Activated CD4-positive, alpha-beta memory T cell treated with anti-CD3 and anti-CD28 coated beads for 36 hours (primary cell): Measurements from ENCODE around the gene ALDH1A2. TPM values are rescaled to one million over a fixed set of nuclear protein-coding genes. Genes with fewer than 3 reads are reported as not detected.
A peak's percentile ranks its signal among the peaks of the same experiment; 100 is the strongest.
"Not testable (repeated sequence)": the region's sequence is repeated elsewhere in the genome, so short reads cannot be mapped to it uniquely, and the experiment has no call there.

Experiments
- CTCF ChIA-PET: fragments of 350-600 bp; sonication (Branson Sonifier 250); formaldehyde crosslinking; loops from one replicate; lab custom pipeline; 2021; ENCODE audit warnings: antibody characterized with exemption, inconsistent platforms; lab: Charles Lee
- POLR2A ChIA-PET: fragments of 350-600 bp; sonication (Branson Sonifier 250); formaldehyde crosslinking; loops from one replicate; lab custom pipeline; 2021; ENCODE audit warnings: antibody characterized with exemption; lab: Charles Lee
- DNase-seq: peaks from one replicate; pipeline ENCODE4 v3.0.0-alpha.2; 2020
- H3K27ac Mint-ChIP-seq: one replicate; pipeline ENCODE4 v1.8.0; 2021; ENCODE audit warnings: mixed read lengths
- H3K27me3 Mint-ChIP-seq: one replicate; pipeline ENCODE4 v1.8.0; 2021; ENCODE audit warnings: mixed read lengths
- H3K36me3 Mint-ChIP-seq: one replicate; pipeline ENCODE4 v1.8.0; 2021; ENCODE audit warnings: mixed read lengths
- H3K4me1 Mint-ChIP-seq: one replicate; pipeline ENCODE4 v1.8.0; 2021; ENCODE audit warnings: low read depth, mixed read lengths
- H3K4me3 Mint-ChIP-seq: one replicate; pipeline ENCODE4 v1.8.0; 2021; ENCODE audit warnings: mild to moderate bottlenecking, mixed read lengths
- H3K9me3 Mint-ChIP-seq: one replicate; pipeline ENCODE4 v1.8.0; 2021; ENCODE audit warnings: mixed read lengths
- intact Hi-C: fragments of 100-400 bp; cut with micrococcal nuclease; formaldehyde crosslinking; loops from one replicate; pipeline ENCODE4 v1.15.1; 2023
- total RNA-seq, 2 experiments: library from RNA; stranded (reverse); gene quantifications; one replicate each; pipeline ENCODE4 v1.2.3, GENCODE V29; 2021

The ALDH1A2 gene
- total RNA-seq, 2 experiments from 2014 or later = 0.19 to 0.78 TPM

- H3K4me3 Mint-ChIP-seq = no peak overlapping the region
- no peak for DNase-seq
- intact Hi-C loops = no loop called here
- no peaks in the 10 kb centered on the region for H3K36me3 Mint-ChIP-seq
- ChIA-PET CTCF (interaction anchor here (1.1 kb wide), 1 partner anchor 16 kb away, joined by 3 read pairs; no protein-coding TSS in a partner anchor), POLR2A (no interaction called here)
- H3K27ac Mint-ChIP-seq = no peak overlapping the region
- peaks cover 27% of the 10 kb centered on the region for H3K27me3 Mint-ChIP-seq
- peaks cover 2% of the 10 kb centered on the region for H3K4me1 Mint-ChIP-seq
- H3K9me3 Mint-ChIP-seq = no peaks in the 10 kb centered on the region
Observed at GRCh38 chr15:58086491-58086890, 21.0 kb upstream of the ALDH1A2 start.

GRCh38 chr15:58083526-58083925 lies 18.0 kb upstream of the ALDH1A2 start:
- H3K4me1 Mint-ChIP-seq = peaks cover 2% of the 10 kb centered on the region
- intact Hi-C loops = no loop called here
- DNase-seq = no peak
- H3K4me3 Mint-ChIP-seq = no peak overlapping the region
- ChIA-PET POLR2A (no interaction called here), CTCF (interaction anchor here (1.4 kb wide), 1 partner anchor 12 kb away, joined by 7 read pairs; no protein-coding TSS in a partner anchor)
- peaks cover 20% of the 10 kb centered on the region for H3K27me3 Mint-ChIP-seq
- no peak overlapping the region for H3K27ac Mint-ChIP-seq
- no peaks in the 10 kb centered on the region for H3K36me3 Mint-ChIP-seq
- no peaks in the 10 kb centered on the region for H3K9me3 Mint-ChIP-seq

- no peak for DNase-seq
- ChIA-PET CTCF (no interaction called here), POLR2A (no interaction called here)
- Mint-ChIP-seq H3K27ac (no peak overlapping the region), H3K4me3 (no peak overlapping the region), H3K27me3 (peaks cover 14% of the 10 kb centered on the region), H3K9me3 (no peaks in the 10 kb centered on the region), H3K4me1 (peaks cover 2% of the 10 kb centered on the region), H3K36me3 (no peaks in the 10 kb centered on the region)
- intact Hi-C loops = no loop called here
Observed at GRCh38 chr15:58081891-58082290, 16.4 kb upstream of the ALDH1A2 start.

DNA sequence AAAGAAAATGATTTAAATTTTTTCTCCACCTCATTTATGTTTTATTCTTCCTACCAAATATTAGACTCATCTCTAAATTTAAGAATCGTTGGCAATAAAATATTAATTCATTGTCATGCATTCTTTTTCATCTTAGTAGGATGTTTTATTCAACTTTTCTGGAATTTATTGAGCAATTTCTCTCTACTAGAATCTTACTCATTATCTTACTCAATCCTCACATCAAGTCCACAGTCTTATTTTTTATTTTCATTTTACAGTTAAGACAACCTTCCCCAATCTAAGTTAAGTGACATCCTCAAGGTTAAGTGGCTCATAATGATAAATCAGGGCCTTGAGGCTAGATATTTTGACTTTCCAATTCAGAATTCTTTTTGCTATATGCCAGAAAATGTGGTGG lies 15.9 kb upstream of the ALDH1A2 start:
- POLR2A ChIA-PET = no interaction called here
- DNase-seq = no peak
- intact Hi-C loops = no loop called here
- Mint-ChIP-seq H3K36me3 (no peaks in the 10 kb centered on the region), H3K27me3 (peaks cover 10% of the 10 kb centered on the region), H3K4me1 (no peaks in the 10 kb centered on the region), H3K4me3 (no peak overlapping the region), H3K9me3 (no peaks in the 10 kb centered on the region), H3K27ac (no peak overlapping the region)
- CTCF ChIA-PET = no interaction called here

- CTCF ChIA-PET, H3K27ac Mint-ChIP-seq, H3K9me3 Mint-ChIP-seq, H3K4me1 Mint-ChIP-seq, POLR2A ChIA-PET, H3K36me3 Mint-ChIP-seq, DNase-seq, H3K4me3 Mint-ChIP-seq, H3K27me3 Mint-ChIP-seq, intact Hi-C loops: not testable (repeated sequence)
Observed at GRCh38 chr15:58080959-58081358, 15.4 kb upstream of the ALDH1A2 start.

DNA sequence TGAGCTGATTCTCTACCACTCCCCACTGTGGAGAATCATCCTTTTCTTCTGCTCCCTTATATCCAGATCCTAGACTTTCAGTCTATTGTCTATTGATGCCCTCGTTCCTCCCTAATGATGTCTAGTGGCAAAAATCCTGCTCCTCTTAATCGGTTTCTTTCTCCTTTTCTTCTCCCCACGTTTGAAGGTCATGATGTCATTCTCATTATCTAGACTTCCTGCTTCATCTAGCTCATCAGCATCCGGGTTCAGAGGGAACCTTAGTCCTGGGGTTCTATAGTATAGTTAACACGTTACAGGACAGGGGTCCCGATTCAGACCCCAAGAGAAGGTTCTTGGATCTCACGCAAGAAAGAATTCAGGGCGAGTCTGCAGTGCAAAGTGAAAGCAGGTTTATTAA lies 14.9 kb upstream of the ALDH1A2 start:
- Mint-ChIP-seq H3K4me1 (no peaks in the 10 kb centered on the region), H3K27ac (no peak overlapping the region), H3K27me3 (peaks cover 4% of the 10 kb centered on the region), H3K9me3 (no peaks in the 10 kb centered on the region), H3K36me3 (no peaks in the 10 kb centered on the region), H3K4me3 (no peak overlapping the region)
- intact Hi-C loops = no loop called here
- POLR2A ChIA-PET = no interaction called here
- DNase-seq = no peak
- CTCF ChIA-PET = interaction anchor here (1.1 kb wide), 1 partner anchor 10 kb away, joined by 5 read pairs; no protein-coding TSS in a partner anchor

GRCh38 chr15:58078591-58078990 lies 13.1 kb upstream of the ALDH1A2 start:
- Mint-ChIP-seq H3K4me3 (no peak overlapping the region), H3K27ac (no peak overlapping the region), H3K4me1 (no peaks in the 10 kb centered on the region), H3K9me3 (no peaks in the 10 kb centered on the region), H3K27me3 (peaks cover 11% of the 10 kb centered on the region), H3K36me3 (no peaks in the 10 kb centered on the region)
- intact Hi-C loops = no loop called here
- ChIA-PET CTCF (interaction anchor here (1.7 kb wide), 1 partner anchor 9 kb away, joined by 4 read pairs; no protein-coding TSS in a partner anchor), POLR2A (no interaction called here)
- no peak for DNase-seq

DNA sequence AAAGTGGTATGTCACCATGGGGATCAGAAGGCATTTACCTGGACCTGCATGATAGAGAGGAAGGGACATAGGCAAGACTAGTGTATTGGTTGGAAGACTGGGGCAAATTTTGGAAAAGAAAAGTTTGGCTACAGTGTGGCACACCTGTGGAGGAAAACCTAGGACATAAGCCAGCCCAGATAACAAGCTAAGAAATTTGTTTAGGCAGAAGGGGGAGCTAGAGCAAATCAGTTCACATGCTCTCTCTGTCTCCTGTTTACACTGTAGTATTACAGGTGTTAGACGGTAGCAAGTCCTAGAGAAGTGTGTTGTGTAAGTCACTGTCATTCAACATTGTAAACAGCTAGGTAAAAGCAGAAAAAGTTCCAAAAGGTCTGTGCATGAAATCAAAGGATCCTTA lies 11.9 kb upstream of the ALDH1A2 start:
- peaks cover 14% of the 10 kb centered on the region for H3K27me3 Mint-ChIP-seq
- no peak for DNase-seq
- H3K4me3 Mint-ChIP-seq = no peak overlapping the region
- no peaks in the 10 kb centered on the region for H3K9me3 Mint-ChIP-seq
- intact Hi-C loops = no loop called here
- no peaks in the 10 kb centered on the region for H3K4me1 Mint-ChIP-seq
- ChIA-PET CTCF (interaction anchor here (0.5 to 1.7 kb wide), 6 partner anchors 10 to 727 kb away, joined by 3 to 6 read pairs (median 4); no protein-coding TSS in a partner anchor), POLR2A (no interaction called here)
- H3K36me3 Mint-ChIP-seq = no peaks in the 10 kb centered on the region
- no peak overlapping the region for H3K27ac Mint-ChIP-seq

- no peak for DNase-seq
- intact Hi-C loops = loop anchor here (5.0 kb wide), 1 partner anchor 108 kb away; no protein-coding TSS in a partner anchor
- H3K4me3 Mint-ChIP-seq = no peak overlapping the region
- H3K9me3 Mint-ChIP-seq = no peaks in the 10 kb centered on the region
- no peaks in the 10 kb centered on the region for H3K36me3 Mint-ChIP-seq
- CTCF ChIA-PET = no interaction called here
- peaks cover 30% of the 10 kb centered on the region for H3K27me3 Mint-ChIP-seq
- H3K4me1 Mint-ChIP-seq = no peaks in the 10 kb centered on the region
- POLR2A ChIA-PET = no interaction called here
- no peak overlapping the region for H3K27ac Mint-ChIP-seq
Observed at GRCh38 chr15:58074452-58074851, 8.9 kb upstream of the ALDH1A2 start.

DNA sequence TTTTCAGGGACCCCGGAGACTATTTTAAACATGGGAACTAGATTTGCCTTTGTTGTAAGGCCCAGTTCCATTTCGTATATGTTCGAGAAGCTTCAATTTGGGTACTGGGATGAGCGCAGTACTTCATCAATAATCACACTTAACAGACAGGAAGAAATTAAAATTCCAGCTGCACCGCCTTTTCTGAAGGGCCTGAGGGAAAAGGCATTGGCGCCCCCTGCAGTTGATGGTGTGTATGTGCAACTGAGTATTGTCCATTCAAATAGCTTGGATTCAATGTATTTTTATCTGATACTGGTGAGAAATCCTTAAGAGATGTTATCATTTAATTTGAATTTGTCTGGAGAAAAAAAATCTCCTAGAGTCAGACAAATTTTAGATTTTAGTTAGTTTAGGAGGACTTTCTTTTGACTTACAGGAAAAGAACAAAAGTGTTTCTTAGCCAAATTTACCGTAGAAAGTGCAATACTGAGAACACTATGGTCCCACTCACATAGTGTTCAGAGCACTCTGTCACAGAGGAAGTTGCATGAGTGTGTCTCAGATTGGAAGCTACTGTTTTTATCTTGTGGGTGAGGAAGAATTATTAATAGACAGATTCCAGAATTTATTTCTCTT lies 5.4 kb upstream of the ALDH1A2 start:
- intact Hi-C loops = loop anchor here (1.0 to 5.0 kb wide), 3 partner anchors 111 to 512 kb away; no protein-coding TSS in a partner anchor
- Mint-ChIP-seq H3K27me3 (peaks cover 41% of the 10 kb centered on the region), H3K4me3 (no peak overlapping the region), H3K27ac (no peak overlapping the region), H3K36me3 (no peaks in the 10 kb centered on the region), H3K4me1 (peaks cover 6% of the 10 kb centered on the region), H3K9me3 (no peaks in the 10 kb centered on the region)
- ChIA-PET POLR2A (no interaction called here), CTCF (interaction anchor here (0.5 to 2.7 kb wide), 37 partner anchors 9 to 1503 kb away, joined by 3 to 26 read pairs (median 3); no protein-coding TSS in a partner anchor)
- DNase-seq = peak; percentile 65

DNA sequence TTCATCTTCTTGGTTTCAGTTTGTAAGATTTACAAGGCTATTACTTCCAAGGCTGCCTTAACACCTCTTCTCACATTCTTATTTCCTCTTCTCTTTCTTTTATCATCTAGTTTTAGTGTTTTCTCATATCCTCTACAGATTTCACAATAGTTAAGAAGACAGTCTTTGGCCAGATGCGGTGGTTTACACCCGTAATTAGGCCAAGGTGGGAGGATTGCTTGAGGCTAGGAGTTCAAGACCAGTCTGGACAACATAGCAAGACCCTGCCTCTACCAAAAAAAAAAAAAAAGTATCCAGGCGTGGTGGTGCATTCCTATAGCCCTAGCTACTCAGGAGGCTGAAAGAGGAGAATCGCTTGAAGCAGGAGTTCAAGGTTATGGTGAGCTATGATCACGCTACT lies 3.5 kb upstream of the ALDH1A2 start:
- Mint-ChIP-seq H3K36me3 (no peaks in the 10 kb centered on the region), H3K9me3 (no peaks in the 10 kb centered on the region), H3K27ac (no peak overlapping the region), H3K4me1 (peaks cover 9% of the 10 kb centered on the region), H3K4me3 (no peak overlapping the region), H3K27me3 (peaks cover 42% of the 10 kb centered on the region)
- DNase-seq = no peak
- CTCF ChIA-PET = interaction anchor here (0.7 to 2.7 kb wide), 4 partner anchors 11 to 507 kb away, joined by 3 to 17 read pairs (median 6); no protein-coding TSS in a partner anchor
- POLR2A ChIA-PET = no interaction called here
- intact Hi-C loops = loop anchor here (10.0 kb wide), 1 partner anchor 324 kb away; no protein-coding TSS in a partner anchor

DNA sequence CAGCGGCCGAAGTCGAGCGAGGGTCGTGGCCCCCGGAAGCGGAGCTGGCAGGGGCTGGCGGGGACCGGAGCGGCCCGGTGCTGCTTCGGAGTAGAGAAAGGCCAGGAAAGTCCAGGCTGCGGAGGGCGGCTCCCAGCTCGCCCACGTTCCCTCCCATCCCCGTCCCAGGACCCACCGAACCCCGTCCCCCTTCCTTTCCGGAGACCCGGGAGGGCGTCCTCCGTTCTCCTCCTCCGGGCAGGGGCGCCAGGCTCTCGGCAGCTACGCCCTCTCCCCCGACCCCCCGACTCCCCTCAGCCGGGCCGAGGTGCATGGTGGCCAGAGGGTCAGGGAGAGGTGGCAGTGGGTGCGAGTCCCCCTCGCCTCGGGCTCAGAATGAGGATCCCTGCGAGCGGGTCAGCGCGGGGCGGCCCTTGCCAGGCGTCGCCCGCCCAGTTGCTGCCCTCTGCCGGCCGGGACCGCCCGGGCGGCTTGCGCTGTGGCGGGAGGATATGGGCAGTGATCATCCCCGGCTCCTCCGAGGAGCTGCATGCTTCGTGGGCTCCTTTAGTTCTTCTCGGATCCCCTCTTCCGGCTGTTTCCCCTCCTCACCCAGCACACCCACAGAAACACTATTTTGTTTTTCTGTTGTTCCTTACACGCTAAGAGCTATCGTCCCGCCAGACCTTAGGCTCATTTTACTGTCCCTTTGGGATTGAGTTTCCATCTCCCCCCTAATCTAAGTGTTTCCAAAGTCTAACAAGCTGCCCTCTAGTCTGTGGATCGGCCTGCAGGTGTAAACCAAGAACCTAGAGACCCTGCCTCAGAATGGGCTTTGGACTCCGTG lies 744 bp upstream of the ALDH1A2 start:
- no peaks in the 10 kb centered on the region for H3K36me3 Mint-ChIP-seq
- H3K4me1 Mint-ChIP-seq = peaks cover 9% of the 10 kb centered on the region
- no peak overlapping the region for H3K27ac Mint-ChIP-seq
- peaks cover 49% of the 10 kb centered on the region for H3K27me3 Mint-ChIP-seq
- H3K9me3 Mint-ChIP-seq = no peaks in the 10 kb centered on the region
- CTCF ChIA-PET = interaction anchor here (0.6 to 2.0 kb wide), 28 partner anchors 9 to 424 kb away, joined by 3 to 11 read pairs (median 3); no protein-coding TSS in a partner anchor
- POLR2A ChIA-PET = no interaction called here
- H3K4me3 Mint-ChIP-seq = no peak overlapping the region
- peak; percentile 57 for DNase-seq
- intact Hi-C loops = loop anchor here (1.0 to 10.0 kb wide), 3 partner anchors 23 to 505 kb away; no protein-coding TSS in a partner anchor
